ENCODE measurements around the gene MAP1S.

GRCh38 chr19:17748884-17749638 is 29.8 kb downstream of the MAP1S start:
- no peak for TF ChIP-seq CAMTA2 (CRISPR knock-in tag; IDR thresholded peaks at IDR 0.05; ENCODE audit: borderline replicate concordance)
- no peak for TF ChIP-seq ZNF503 (CRISPR knock-in tag; IDR thresholded peaks at IDR 0.05)
